GM12878 (cell line): ENCODE measurements around the gene SALL4.

Experiments used
- CBFB ChIP-seq: IDR thresholded peaks from 2 replicates; pipeline ENCODE4 v1.6.1; 2016; ENCODE audit warnings: antibody characterized with exemption, low read depth
- CHD2 ChIP-seq: IDR thresholded peaks from 2 replicates; pipeline ENCODE4 v1.6.1; 2011; ENCODE audit warnings: low read depth, low read length, improper control_type of control experiment, borderline replicate concordance
- EP300 ChIP-seq, 2 experiments: fragments of 150-350 bp in 1 of 2; IDR thresholded peaks; 2 replicates each; pipeline ENCODE4 v1.6.1; 2011 to 2012; ENCODE audit warnings: low read depth in 2 of 2, low read length in 2 of 2, borderline replicate concordance in 1 of 2, improper control_type of control experiment in 1 of 2, inconsistent platforms in 1 of 2; ENCODE audit not compliant: control insufficient read depth in 1 of 2
- TCF7 ChIP-seq: IDR thresholded peaks from 2 replicates; pipeline ENCODE4 v1.6.1; 2014; ENCODE audit warnings: antibody characterized with exemption, borderline replicate concordance
- ZNF207 ChIP-seq: fragments of 450-650 bp; IDR thresholded peaks from 2 replicates; pipeline ENCODE4 v1.6.1; 2014; ENCODE audit warnings: antibody characterized with exemption, mild to moderate bottlenecking, borderline replicate concordance
- TF ChIP-seq, protein P1 (sequence below): IDR thresholded peaks from 2 replicates; pipeline ENCODE4 v1.6.1; 2011; ENCODE audit warnings: low read depth, mild to moderate bottlenecking, low read length, moderate library complexity, borderline replicate concordance; ENCODE audit errors: extremely low read depth
- TF ChIP-seq, protein P2 (sequence below), 3 experiments: IDR thresholded peaks in 2 of 3; conservative IDR thresholded peaks in 1 of 3; 2 replicates each; pipeline ENCODE4 v1.5.1; 2011; ENCODE audit warnings: low read depth in 3 of 3, low read length in 3 of 3, mild to moderate bottlenecking in 3 of 3, control low read depth in 2 of 3, moderate library complexity in 2 of 3, inconsistent platforms in 1 of 3, mixed read lengths in 1 of 3; ENCODE audit not compliant: control insufficient read depth in 2 of 3, insufficient read depth in 1 of 3; ENCODE audit errors: extremely low read depth in 1 of 3

DNA sequence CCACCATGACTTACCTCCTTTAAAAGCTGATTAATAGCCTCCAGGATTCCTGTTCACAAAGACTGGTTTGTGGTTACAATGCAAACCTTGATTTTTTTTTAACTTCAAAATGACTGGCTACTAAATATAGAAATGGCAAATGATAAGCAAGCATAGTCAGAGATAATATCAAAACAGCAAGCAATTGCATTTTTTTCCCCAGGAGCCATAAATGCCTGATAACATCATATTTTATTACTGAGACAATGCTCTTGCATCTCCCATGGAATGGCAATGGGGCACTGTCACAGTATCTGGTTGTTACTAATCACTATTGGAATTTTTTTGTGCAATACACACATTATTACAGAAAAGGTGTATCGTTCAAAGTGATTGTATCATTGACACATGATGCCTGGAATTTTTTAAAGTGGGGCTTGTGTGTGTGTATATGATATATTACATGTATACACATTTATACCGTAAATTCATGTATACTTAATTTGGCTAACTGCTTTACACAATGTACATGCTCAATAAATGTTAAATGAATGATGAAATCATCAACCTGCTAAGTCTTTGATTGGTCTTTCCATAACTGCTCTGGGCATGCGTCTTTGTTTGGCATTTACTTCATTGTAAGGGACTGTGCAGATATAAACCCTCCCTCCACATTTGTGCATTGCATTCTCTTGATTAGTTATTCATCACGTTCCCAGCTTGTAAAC is 980 bp upstream of the SALL4 start:
- TF ChIP-seq, protein P1, sequence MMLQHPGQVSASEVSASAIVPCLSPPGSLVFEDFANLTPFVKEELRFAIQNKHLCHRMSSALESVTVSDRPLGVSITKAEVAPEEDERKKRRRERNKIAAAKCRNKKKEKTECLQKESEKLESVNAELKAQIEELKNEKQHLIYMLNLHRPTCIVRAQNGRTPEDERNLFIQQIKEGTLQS = no peak
- TF ChIP-seq EP300 (IDR thresholded peaks at IDR 0.05; ENCODE audit: borderline replicate concordance in 1 of 2, control insufficient read depth in 1 of 2, low read depth in 2 of 2, low read length in 2 of 2) (no peak), ZNF207 (no peak), TCF7 (no peak), CBFB (no peak), CHD2 (no peak)
- TF ChIP-seq, protein P2, sequence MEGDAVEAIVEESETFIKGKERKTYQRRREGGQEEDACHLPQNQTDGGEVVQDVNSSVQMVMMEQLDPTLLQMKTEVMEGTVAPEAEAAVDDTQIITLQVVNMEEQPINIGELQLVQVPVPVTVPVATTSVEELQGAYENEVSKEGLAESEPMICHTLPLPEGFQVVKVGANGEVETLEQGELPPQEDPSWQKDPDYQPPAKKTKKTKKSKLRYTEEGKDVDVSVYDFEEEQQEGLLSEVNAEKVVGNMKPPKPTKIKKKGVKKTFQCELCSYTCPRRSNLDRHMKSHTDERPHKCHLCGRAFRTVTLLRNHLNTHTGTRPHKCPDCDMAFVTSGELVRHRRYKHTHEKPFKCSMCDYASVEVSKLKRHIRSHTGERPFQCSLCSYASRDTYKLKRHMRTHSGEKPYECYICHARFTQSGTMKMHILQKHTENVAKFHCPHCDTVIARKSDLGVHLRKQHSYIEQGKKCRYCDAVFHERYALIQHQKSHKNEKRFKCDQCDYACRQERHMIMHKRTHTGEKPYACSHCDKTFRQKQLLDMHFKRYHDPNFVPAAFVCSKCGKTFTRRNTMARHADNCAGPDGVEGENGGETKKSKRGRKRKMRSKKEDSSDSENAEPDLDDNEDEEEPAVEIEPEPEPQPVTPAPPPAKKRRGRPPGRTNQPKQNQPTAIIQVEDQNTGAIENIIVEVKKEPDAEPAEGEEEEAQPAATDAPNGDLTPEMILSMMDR (IDR thresholded peaks at IDR 0.05 in 2 of 3, conservative IDR thresholded peaks at IDR 0.05 in 1 of 3; ENCODE audit: control insufficient read depth in 2 of 3, extremely low read depth in 1 of 3, insufficient read depth in 1 of 3, low read depth in 3 of 3, low read length in 3 of 3) = no peak
